22Rv1 (cell line): ENCODE data around the gene CNTN5.

Experiments used
- H3K27ac ChIP-seq: fragments of 450-650 bp; 2 replicates; pipeline ENCODE4 v1.5.1; 2017
- CTCF ChIP-seq: fragments of 450-650 bp; IDR thresholded peaks from 2 replicates; pipeline ENCODE4 v1.5.1; 2017; ENCODE audit warnings: mild to moderate bottlenecking
- ZFX ChIP-seq: fragments of 450-650 bp; IDR thresholded peaks from 2 replicates; pipeline ENCODE4 v1.6.1; 2017; ENCODE audit warnings: antibody characterized with exemption, borderline replicate concordance

The CNTN5 gene

GRCh38 chr11:99920956-99921355 lies 900.2 kb downstream of the CNTN5 start:
- TF ChIP-seq ZFX (no peak), CTCF (no peak)
- no peak overlapping the region for H3K27ac ChIP-seq

GRCh38 chr11:99925968-99926367 lies 905.2 kb downstream of the CNTN5 start:
- H3K27ac ChIP-seq, result no peak overlapping the region
- no peak for TF ChIP-seq ZFX
- no peak for TF ChIP-seq CTCF

GRCh38 chr11:99932684-99933083 lies 911.9 kb downstream of the CNTN5 start:
- H3K27ac ChIP-seq, result no peak overlapping the region
- TF ChIP-seq CTCF (no peak), ZFX (no peak)

GRCh38 chr11:99934008-99934407 lies 913.3 kb downstream of the CNTN5 start:
- H3K27ac ChIP-seq, result no peak overlapping the region

DNA sequence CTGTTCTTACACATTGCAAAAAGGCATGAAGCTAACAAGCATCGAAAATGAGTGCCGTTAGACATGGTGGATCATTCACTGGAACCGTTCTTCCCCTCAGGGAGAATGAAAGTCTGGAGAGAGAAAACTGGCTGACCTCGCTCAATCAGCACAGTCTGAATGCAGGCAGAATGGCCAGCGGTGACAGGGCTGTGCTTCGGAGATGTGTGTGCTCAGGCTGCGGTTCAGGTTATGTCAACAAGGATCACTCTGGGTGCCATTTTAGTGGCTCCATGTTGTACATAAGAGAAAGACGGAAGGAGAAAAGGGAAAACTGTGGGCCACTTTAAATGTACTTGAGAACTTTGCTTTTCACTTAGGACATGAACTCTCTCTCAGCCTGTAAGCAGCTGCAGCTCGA lies 916.6 kb downstream of the CNTN5 start:
- H3K27ac ChIP-seq, result no peak overlapping the region
- TF ChIP-seq ZFX (no peak), CTCF (no peak)

More at GRCh38 chr11:99934008-99934407, 913.3 kb downstream of the CNTN5 start:
- no peak for TF ChIP-seq ZFX
- TF ChIP-seq CTCF, result no peak

DNA sequence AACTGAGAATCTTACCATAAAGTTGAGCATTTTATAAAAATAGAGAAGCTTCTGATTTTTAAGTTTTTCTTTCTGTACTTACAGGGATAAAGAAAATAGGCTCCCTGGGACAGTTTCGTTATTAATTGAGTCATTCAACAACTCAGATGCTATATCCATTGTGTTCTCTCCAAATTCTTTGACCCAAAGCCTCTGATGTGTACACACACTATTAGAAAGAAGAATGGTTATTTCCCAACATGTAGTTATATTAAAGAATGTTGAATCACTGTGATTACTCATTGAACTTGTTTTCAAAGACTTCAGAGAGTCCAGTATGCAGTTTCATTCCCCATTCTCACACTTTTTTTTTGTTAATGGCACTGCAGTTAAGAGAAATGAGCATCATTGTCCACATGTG lies 932.1 kb downstream of the CNTN5 start:
- no peak overlapping the region for H3K27ac ChIP-seq
- no peak for TF ChIP-seq ZFX
- TF ChIP-seq CTCF, result no peak

DNA sequence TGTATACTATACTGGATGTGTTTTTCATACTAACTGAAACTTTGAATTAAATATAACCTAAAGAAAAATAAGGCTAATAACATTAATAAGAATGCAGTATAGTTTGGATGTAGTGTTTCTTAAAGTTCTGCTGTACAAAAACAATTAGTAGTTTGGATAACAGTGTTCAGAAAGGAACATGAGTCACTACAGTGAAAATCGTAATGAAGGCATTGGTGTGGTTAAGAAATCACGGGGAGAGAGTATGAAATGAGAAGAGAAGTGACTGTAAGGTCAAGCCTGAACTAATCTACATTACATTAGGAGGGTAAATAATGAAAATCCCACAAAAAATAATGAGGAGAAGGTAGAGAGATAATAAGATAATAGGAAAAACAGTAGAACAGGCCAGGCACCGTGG lies 939.8 kb downstream of the CNTN5 start:
- no peak overlapping the region for H3K27ac ChIP-seq
- TF ChIP-seq ZFX (no peak), CTCF (no peak)
